ENCODE data around the gene PIKFYVE.

Gene PIKFYVE

GRCh38 chr2:208363485-208363884, 97.4 kb downstream of the PIKFYVE start:
- H3K4me3 ChIP-seq (ENCODE audit: low read depth, low read length) = no peak overlapping the region
- no peak for TF ChIP-seq CTCF (IDR thresholded peaks at IDR 0.05; ENCODE audit: low read depth, low read length)

- no peak overlapping the region for H3K4me3 ChIP-seq (ENCODE audit: low read depth, low read length)
- TF ChIP-seq CTCF (IDR thresholded peaks at IDR 0.05; ENCODE audit: low read depth, low read length) = no peak
These were observed 100.4 kb downstream of the PIKFYVE start for GRCh38 chr2:208366215-208367127.

- TF ChIP-seq CTCF (IDR thresholded peaks at IDR 0.05; ENCODE audit: low read depth, low read length) = no peak
- H3K4me3 ChIP-seq (ENCODE audit: low read depth, low read length) = no peak overlapping the region
These were observed 103.0 kb downstream of the PIKFYVE start for GRCh38 chr2:208369091-208369490.

GRCh38 chr2:208370881-208371633, 105.0 kb downstream of the PIKFYVE start:
- TF ChIP-seq CTCF (IDR thresholded peaks at IDR 0.05; ENCODE audit: low read depth, low read length) = no peak
- H3K4me3 ChIP-seq (ENCODE audit: low read depth, low read length) = no peak overlapping the region

- no peak for TF ChIP-seq CTCF (IDR thresholded peaks at IDR 0.05; ENCODE audit: low read depth, low read length)
- H3K4me3 ChIP-seq (ENCODE audit: low read depth, low read length) = no peak overlapping the region
These were observed 105.5 kb downstream of the PIKFYVE start for GRCh38 chr2:208371634-208371935.

- no peak overlapping the region for H3K4me3 ChIP-seq (ENCODE audit: low read depth, low read length)
These were observed 107.5 kb downstream of the PIKFYVE start for GRCh38 chr2:208373460-208374089.

More at GRCh38 chr2:208373460-208374089, 107.5 kb downstream of the PIKFYVE start:
- peak; percentile 82 for TF ChIP-seq CTCF (IDR thresholded peaks at IDR 0.05; ENCODE audit: low read depth, low read length)

Measured in WI38 (cell line).